Measurements from ENCODE around the gene GNA15.
A peak's percentile ranks its signal among the peaks of the same experiment; 100 is the strongest.

The GNA15 gene

DNA sequence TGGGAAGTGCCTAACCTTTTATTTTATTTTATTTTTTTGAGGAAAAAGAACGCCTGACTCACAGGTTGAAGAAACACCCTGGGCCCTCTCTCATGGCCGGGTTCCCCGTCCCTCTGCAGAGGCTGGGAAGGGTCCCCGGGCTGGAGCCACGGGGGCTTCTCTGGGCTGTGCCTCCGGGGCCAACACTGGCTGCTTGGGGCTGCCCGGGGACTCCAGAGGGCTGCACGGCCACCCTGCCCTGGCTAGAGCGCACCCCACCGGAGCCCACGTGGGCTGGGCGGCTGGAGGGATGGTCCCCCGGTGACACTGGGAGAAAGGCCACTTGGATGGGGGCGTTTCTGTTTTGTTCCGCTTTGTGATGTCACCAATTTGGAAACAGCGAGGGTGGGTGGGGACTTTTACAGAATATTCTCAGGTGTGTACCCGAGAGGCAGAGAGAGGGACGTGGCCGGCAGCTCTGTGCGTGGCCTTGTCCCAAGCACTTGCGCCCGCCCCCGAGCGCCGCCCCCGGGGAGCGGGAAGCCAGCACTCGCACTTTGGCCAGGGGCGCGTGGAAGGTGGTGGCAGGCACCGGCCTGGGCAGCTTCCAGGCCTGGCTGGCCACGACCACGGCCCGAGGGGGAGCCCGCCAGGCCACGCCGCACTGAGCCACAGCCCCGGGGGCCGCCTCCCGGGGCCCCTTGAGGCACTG is 13.9 kb upstream of the GNA15 start:
- Mint-ChIP-seq H3K4me1 (ENCODE audit: low read depth) (peaks cover 5% of the 10 kb centered on the region), H3K27me3 (ENCODE audit: low read depth) (no peaks in the 10 kb centered on the region), H3K27ac (no peak overlapping the region), H3K36me3 (ENCODE audit: low read depth) (no peaks in the 10 kb centered on the region), H3K4me3 (no peak overlapping the region), H3K9me3 (no peaks in the 10 kb centered on the region)
- no peak for DNase-seq (ENCODE audit: low spot score)

GRCh38 chr19:3122512-3122870 is 13.3 kb upstream of the GNA15 start:
- H3K4me3 Mint-ChIP-seq, result no peak overlapping the region
- DNase-seq (ENCODE audit: low spot score), result no peak
- no peak overlapping the region for H3K27ac Mint-ChIP-seq
- H3K27me3 Mint-ChIP-seq (ENCODE audit: low read depth), result no peaks in the 10 kb centered on the region
- no peaks in the 10 kb centered on the region for H3K36me3 Mint-ChIP-seq (ENCODE audit: low read depth)
- H3K9me3 Mint-ChIP-seq, result no peaks in the 10 kb centered on the region
- peaks cover 5% of the 10 kb centered on the region for H3K4me1 Mint-ChIP-seq (ENCODE audit: low read depth)

DNA sequence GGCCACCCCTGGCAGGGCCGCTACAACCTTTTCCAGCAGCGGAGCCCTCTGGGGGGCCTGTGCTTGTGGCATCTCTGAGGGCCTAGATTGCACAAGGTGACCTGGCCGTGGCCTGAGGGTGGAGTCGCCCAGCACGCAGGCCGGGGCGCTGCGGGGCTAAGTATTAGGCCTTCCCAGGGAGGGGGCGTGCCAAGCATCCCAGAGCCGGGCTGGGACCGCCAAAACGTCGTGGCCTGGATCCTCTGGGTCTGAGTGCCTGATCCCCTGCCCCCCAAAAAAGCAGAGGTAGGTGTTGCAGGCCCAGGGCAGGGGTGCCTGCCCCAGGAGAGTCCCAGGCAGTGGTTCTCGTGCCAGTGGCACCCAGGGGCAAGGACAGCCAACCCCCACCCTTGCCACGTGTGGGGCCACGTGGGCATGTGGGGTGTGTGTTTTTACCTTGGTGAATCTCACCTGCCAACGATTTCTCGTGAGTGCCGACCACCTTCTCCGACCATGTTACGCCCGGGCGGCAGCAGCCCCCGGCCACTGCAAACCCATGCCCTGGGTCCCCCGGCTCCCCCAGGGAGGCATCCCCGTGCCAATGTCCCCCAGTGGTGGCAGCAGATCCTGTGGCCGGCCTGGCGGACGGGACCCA is 12.6 kb upstream of the GNA15 start:
- Mint-ChIP-seq H3K9me3 (no peaks in the 10 kb centered on the region), H3K4me3 (no peak overlapping the region), H3K27me3 (ENCODE audit: low read depth) (no peaks in the 10 kb centered on the region), H3K36me3 (ENCODE audit: low read depth) (no peaks in the 10 kb centered on the region), H3K27ac (no peak overlapping the region), H3K4me1 (ENCODE audit: low read depth) (peaks cover 5% of the 10 kb centered on the region)
- no peak for DNase-seq (ENCODE audit: low spot score)

DNA sequence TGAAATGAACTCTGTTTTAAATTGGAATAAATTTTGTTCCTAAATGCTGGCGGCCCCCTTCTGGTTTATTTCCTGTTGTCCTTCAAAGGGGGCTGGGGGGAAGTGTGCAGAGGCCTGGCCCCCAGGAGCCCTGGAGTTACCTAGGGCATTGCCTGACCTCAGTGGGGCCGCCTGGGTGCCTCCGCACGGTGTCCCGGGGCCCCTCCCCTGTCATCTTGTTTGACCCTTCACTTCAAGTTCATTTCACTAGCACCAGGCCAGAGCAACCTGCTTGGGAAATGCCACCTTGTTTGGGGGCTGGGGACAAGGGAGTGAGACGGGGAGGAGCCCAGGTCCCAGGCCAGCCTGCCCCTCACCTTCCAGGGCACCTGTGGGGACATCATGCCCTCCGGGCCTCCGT is 11.9 kb upstream of the GNA15 start:
- H3K36me3 Mint-ChIP-seq (ENCODE audit: low read depth), result no peaks in the 10 kb centered on the region
- no peak for DNase-seq (ENCODE audit: low spot score)
- H3K4me1 Mint-ChIP-seq (ENCODE audit: low read depth), result peaks cover 8% of the 10 kb centered on the region
- H3K27me3 Mint-ChIP-seq (ENCODE audit: low read depth), result no peaks in the 10 kb centered on the region
- H3K9me3 Mint-ChIP-seq, result no peaks in the 10 kb centered on the region
- no peak overlapping the region for H3K4me3 Mint-ChIP-seq
- H3K27ac Mint-ChIP-seq, result no peak overlapping the region

DNA sequence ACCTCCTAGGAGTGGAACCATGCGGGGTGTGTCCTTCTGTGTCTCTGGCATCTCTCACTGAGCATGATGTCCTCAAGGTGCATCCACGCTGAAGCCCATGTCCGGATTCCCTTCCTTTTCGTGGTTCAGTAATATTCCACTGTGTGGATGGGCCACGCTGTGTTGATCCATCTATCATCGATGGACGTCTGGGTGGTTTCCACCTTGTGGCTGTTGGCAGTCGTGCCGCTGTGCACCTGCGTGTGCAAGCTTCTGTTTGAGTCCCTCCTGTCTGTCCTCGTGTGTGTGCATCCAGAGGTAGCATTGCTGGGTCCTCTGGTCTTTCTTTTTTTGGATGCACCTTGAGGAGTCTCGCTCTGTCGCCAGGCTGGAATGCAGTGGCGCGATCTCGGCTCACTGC is 11.2 kb upstream of the GNA15 start:
- Mint-ChIP-seq H3K27ac (no peak overlapping the region), H3K4me3 (no peak overlapping the region), H3K36me3 (ENCODE audit: low read depth) (no peaks in the 10 kb centered on the region), H3K27me3 (ENCODE audit: low read depth) (no peaks in the 10 kb centered on the region), H3K4me1 (ENCODE audit: low read depth) (peaks cover 13% of the 10 kb centered on the region), H3K9me3 (no peaks in the 10 kb centered on the region)
- DNase-seq (ENCODE audit: low spot score), result no peak

DNA sequence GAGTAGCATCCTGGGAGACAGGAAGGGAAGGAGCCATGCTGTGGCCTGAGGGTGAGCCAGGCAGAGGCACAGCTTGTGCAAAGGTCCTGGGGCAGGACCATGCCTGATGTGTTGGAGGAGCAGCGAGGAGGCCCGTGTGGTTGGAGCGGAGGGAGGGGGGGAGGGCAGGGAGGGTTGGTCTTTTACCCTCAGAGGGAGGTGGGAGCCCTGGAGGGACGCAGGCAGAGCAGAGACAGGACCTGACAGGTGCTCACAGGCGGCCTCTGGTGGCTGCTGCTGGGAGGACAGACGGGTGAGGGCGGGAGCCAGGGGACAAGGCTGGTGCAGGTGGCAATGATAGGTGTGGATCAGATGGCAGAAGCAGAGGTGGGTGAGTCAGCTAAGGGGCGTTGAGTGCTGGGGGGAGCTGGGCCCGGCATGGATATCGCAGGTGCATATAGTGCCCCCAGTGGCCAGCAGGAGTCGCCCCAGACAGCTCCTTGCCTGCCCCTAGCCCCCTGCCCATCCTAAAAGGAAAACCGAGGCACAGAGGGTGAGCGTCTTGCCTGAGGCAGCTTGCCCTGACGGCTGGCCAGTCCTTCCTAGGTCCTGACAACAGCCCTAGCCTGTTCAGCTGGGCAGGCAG is 9.8 kb upstream of the GNA15 start:
- Mint-ChIP-seq H3K9me3 (no peaks in the 10 kb centered on the region), H3K27ac (no peak overlapping the region), H3K4me1 (ENCODE audit: low read depth) (peaks cover 13% of the 10 kb centered on the region), H3K27me3 (ENCODE audit: low read depth) (no peaks in the 10 kb centered on the region), H3K4me3 (no peak overlapping the region), H3K36me3 (ENCODE audit: low read depth) (no peaks in the 10 kb centered on the region)
- peak; percentile 55 for DNase-seq (ENCODE audit: low spot score)

- H3K27ac Mint-ChIP-seq, result no peak overlapping the region
- no peaks in the 10 kb centered on the region for H3K36me3 Mint-ChIP-seq (ENCODE audit: low read depth)
- no peak overlapping the region for H3K4me3 Mint-ChIP-seq
- H3K4me1 Mint-ChIP-seq (ENCODE audit: low read depth), result peaks cover 31% of the 10 kb centered on the region
- no peaks in the 10 kb centered on the region for H3K9me3 Mint-ChIP-seq
- no peak for DNase-seq (ENCODE audit: low spot score)
- H3K27me3 Mint-ChIP-seq (ENCODE audit: low read depth), result no peaks in the 10 kb centered on the region
These were observed 6.7 kb upstream of the GNA15 start for GRCh38 chr19:3129112-3129511.

DNA sequence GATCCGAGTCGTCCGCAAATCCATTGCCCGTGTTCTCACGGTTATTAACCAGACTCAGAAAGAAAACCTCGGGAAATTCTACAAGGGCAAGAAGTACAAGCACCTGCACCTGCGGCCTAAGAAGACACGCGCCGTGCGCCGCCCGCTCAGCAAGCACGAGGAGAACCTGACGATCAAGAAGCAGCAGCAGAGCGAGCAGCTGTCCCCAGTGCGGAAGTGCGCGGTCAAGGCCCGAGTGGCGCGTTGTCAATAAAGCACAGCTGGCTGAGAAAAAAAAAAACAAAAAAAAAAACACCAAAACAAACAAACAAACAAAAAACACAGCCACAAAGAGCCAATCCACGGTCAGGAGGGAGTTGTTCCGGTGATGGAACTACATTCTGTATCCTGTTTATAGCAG is 4.7 kb upstream of the GNA15 start:
- peaks cover 31% of the 10 kb centered on the region for H3K4me1 Mint-ChIP-seq (ENCODE audit: low read depth)
- no peak overlapping the region for H3K4me3 Mint-ChIP-seq
- H3K9me3 Mint-ChIP-seq, result no peaks in the 10 kb centered on the region
- H3K36me3 Mint-ChIP-seq (ENCODE audit: low read depth), result no peaks in the 10 kb centered on the region
- peak overlapping the region; percentile 57 for H3K27ac Mint-ChIP-seq
- DNase-seq (ENCODE audit: low spot score), result no peak
- H3K27me3 Mint-ChIP-seq (ENCODE audit: low read depth), result no peaks in the 10 kb centered on the region

- peak overlapping the region; percentile 97 for H3K27ac Mint-ChIP-seq
- H3K36me3 Mint-ChIP-seq (ENCODE audit: low read depth), result peaks cover 10% of the 10 kb centered on the region
- peak; percentile 92 for DNase-seq (ENCODE audit: low spot score)
- H3K4me1 Mint-ChIP-seq (ENCODE audit: low read depth), result peaks cover 39% of the 10 kb centered on the region
- no peaks in the 10 kb centered on the region for H3K9me3 Mint-ChIP-seq
- H3K4me3 Mint-ChIP-seq, result peak overlapping the region; percentile 82
- H3K27me3 Mint-ChIP-seq (ENCODE audit: low read depth), result no peaks in the 10 kb centered on the region
These were observed 2.7 kb upstream of the GNA15 start for GRCh38 chr19:3132971-3133792.

- Mint-ChIP-seq H3K27ac (peak overlapping the region; percentile 97), H3K4me3 (peak overlapping the region; percentile 82), H3K9me3 (no peaks in the 10 kb centered on the region), H3K4me1 (ENCODE audit: low read depth) (peaks cover 37% of the 10 kb centered on the region), H3K36me3 (ENCODE audit: low read depth) (peaks cover 12% of the 10 kb centered on the region), H3K27me3 (ENCODE audit: low read depth) (no peaks in the 10 kb centered on the region)
- no peak for DNase-seq (ENCODE audit: low spot score)
These were observed 2.1 kb upstream of the GNA15 start for GRCh38 chr19:3133793-3134116.

- H3K36me3 Mint-ChIP-seq (ENCODE audit: low read depth), result peaks cover 25% of the 10 kb centered on the region
- peak overlapping the region; percentile 78 for H3K27ac Mint-ChIP-seq
- H3K4me3 Mint-ChIP-seq, result peak overlapping the region; percentile 96
- DNase-seq (ENCODE audit: low spot score), result no peak
- H3K27me3 Mint-ChIP-seq (ENCODE audit: low read depth), result no peaks in the 10 kb centered on the region
- no peaks in the 10 kb centered on the region for H3K9me3 Mint-ChIP-seq
- peaks cover 42% of the 10 kb centered on the region for H3K4me1 Mint-ChIP-seq (ENCODE audit: low read depth)
These were observed 837 bp downstream of the GNA15 start for GRCh38 chr19:3136684-3137055.

DNA sequence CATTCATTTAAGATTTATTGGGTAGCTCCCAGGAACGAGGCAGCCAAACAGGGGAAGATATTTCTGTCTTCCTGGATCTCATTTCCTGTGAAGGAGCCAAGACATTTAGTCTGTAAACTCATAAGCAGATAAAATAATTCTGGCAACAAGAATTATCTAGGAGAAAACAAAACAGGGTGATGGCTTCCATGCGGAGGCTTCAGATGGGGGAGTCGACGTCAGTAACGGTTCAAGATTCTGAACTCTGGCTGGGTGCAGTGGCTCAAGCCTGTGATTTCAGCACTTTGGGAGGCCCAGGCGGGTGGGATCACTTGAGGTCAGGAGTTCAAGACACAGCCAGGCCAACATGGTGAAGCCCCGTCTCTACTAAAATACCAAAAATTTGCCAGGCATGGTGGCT is 1.3 kb downstream of the GNA15 start:
- Mint-ChIP-seq H3K27ac (peak overlapping the region; percentile 78), H3K36me3 (ENCODE audit: low read depth) (peaks cover 29% of the 10 kb centered on the region), H3K4me3 (peak overlapping the region; percentile 96), H3K9me3 (no peaks in the 10 kb centered on the region), H3K4me1 (ENCODE audit: low read depth) (peaks cover 45% of the 10 kb centered on the region), H3K27me3 (ENCODE audit: low read depth) (no peaks in the 10 kb centered on the region)
- no peak for DNase-seq (ENCODE audit: low spot score)

GRCh38 chr19:3138268-3138667 is 2.4 kb downstream of the GNA15 start:
- no peaks in the 10 kb centered on the region for H3K9me3 Mint-ChIP-seq
- no peaks in the 10 kb centered on the region for H3K27me3 Mint-ChIP-seq (ENCODE audit: low read depth)
- peaks cover 36% of the 10 kb centered on the region for H3K36me3 Mint-ChIP-seq (ENCODE audit: low read depth)
- H3K27ac Mint-ChIP-seq, result no peak overlapping the region
- H3K4me1 Mint-ChIP-seq (ENCODE audit: low read depth), result peaks cover 46% of the 10 kb centered on the region
- peak overlapping the region; percentile 67 for H3K4me3 Mint-ChIP-seq
- no peak for DNase-seq (ENCODE audit: low spot score)

DNA sequence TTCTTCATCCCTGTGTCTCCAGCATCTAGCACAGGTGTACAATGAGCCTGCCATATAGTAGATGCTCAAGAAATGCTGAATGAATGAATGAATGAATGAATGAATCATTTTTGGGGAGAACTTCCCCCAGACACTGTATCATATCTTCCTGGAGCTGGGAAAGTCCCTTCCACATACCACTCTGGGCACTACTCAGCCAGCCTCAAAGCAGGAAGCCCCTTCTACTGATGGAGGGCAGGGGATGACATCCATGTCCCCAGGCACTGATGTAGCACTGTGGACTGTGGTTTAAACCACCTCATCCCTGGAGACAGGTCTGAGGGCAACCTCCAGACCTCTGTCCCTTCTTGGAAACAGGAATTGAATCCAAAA is 4.8 kb downstream of the GNA15 start:
- Mint-ChIP-seq H3K27me3 (ENCODE audit: low read depth) (no peaks in the 10 kb centered on the region), H3K36me3 (ENCODE audit: low read depth) (peaks cover 38% of the 10 kb centered on the region), H3K4me3 (peak overlapping the region; percentile 73), H3K27ac (peak overlapping the region; percentile 55), H3K4me1 (ENCODE audit: low read depth) (peaks cover 37% of the 10 kb centered on the region), H3K9me3 (no peaks in the 10 kb centered on the region)
- peak; percentile 26 for DNase-seq (ENCODE audit: low spot score)

Measured in T-helper 2 cell treated with Interferon-gamma antibody and Interleukin-4, amounts not matched to agents 5 μg/mL and 100 μg/mL, for 36 hours (primary cell).